Endothelial cell of umbilical vein (primary cell): ENCODE results near the gene IGHMBP2.

ENCODE experiments used
- CTCF ChIP-seq, 2 donors: IDR thresholded peaks; 1 replicate in 1 of 2; 2 replicates in 1 of 2; pipeline ENCODE4 v1.5.1; 2011; ENCODE audit warnings: low read length in 2 of 2, mild to moderate bottlenecking in 2 of 2, moderate library complexity in 2 of 2, control low read depth in 1 of 2, inconsistent platforms in 1 of 2, low read depth in 1 of 2; ENCODE audit not compliant: insufficient read depth in 1 of 2; ENCODE audit errors: extremely low read depth in 1 of 2
- EZH2 ChIP-seq: IDR thresholded peaks from 2 replicates; pipeline ENCODE4 v1.6.1; 2012; ENCODE audit warnings: borderline replicate concordance, low read depth, mild to moderate bottlenecking, moderate library complexity, low read length, inconsistent platforms; ENCODE audit not compliant: severe bottlenecking
- POLR2A ChIP-seq: IDR thresholded peaks from 2 replicates; pipeline ENCODE4 v1.6.1; 2012; ENCODE audit warnings: low read depth, mild to moderate bottlenecking, control low read depth, low read length

GRCh38 chr11:68905421-68906360 lies 2.0 kb downstream of the IGHMBP2 start:
- no peak for TF ChIP-seq CTCF (IDR thresholded peaks at IDR 0.05; ENCODE audit: extremely low read depth in 1 of 2, insufficient read depth in 1 of 2, low read depth in 1 of 2, low read length in 2 of 2)
- TF ChIP-seq POLR2A = no peak
- TF ChIP-seq EZH2 = no peak
